Lower lobe of right lung (tissue), 2 donors: ENCODE measurements around the gene THAP3. TPM values are rescaled to one million over a fixed set of nuclear protein-coding genes. Genes with fewer than 3 reads are reported as not detected.
"Not testable (repeated sequence)": the region's sequence is repeated elsewhere in the genome, so short reads cannot be mapped to it uniquely, and the experiment has no call there.

Source experiments
- ATAC-seq, 2 donors: fragments of 200-7000 bp; cut with Tn5 transposase; one replicate each; pipeline ENCODE4 v1.9.1; 2020 to 2022; ENCODE audit warnings: mild to moderate bottlenecking in 2 of 2, moderate library complexity in 2 of 2
- DNase-seq: peaks from one replicate; pipeline ENCODE4 v3.0.0-alpha.2; 2020
- H3K27ac ChIP-seq: fragments of 200-600 bp; one replicate; pipeline ENCODE4 v1.8.0; 2022
- H3K27me3 ChIP-seq: fragments of 200-600 bp; one replicate; pipeline ENCODE4 v1.8.0; 2022; ENCODE audit warnings: low read depth
- H3K36me3 ChIP-seq: fragments of 200-600 bp; one replicate; pipeline ENCODE4 v1.8.0; 2022; ENCODE audit warnings: mild to moderate bottlenecking
- H3K4me1 ChIP-seq: fragments of 200-600 bp; one replicate; pipeline ENCODE4 v1.8.0; 2022
- H3K4me3 ChIP-seq: fragments of 200-600 bp; one replicate; pipeline ENCODE4 v1.8.0; 2022; ENCODE audit warnings: mild to moderate bottlenecking
- H3K9me3 ChIP-seq: fragments of 200-600 bp; one replicate; pipeline ENCODE4 v1.8.0; 2022
- CTCF ChIP-seq: fragments of 200-600 bp; IDR thresholded peaks from one replicate; pipeline ENCODE4 v1.8.0; 2022; ENCODE audit warnings: antibody characterized with exemption, mild to moderate bottlenecking
- intact Hi-C: fragments of 100-400 bp; cut with DNase I; formaldehyde crosslinking; loops from one replicate; pipeline ENCODE4 v1.11.0; 2022
- total RNA-seq: library from RNA; stranded (reverse); fragmentation: NEBNext Ultra II Directional; extraction: Animal tissue kit (Norgen Biotek cat#: 25700); gene quantifications from one replicate; pipeline ENCODE4 v1.2.1, GENCODE V29; 2021
- donor health status: DM: no; HTN: yes; CAD: no; lungs with severe emphysema.

Gene THAP3
- total RNA-seq, 1 donor from 2014 or later: 15.7 TPM

DNA sequence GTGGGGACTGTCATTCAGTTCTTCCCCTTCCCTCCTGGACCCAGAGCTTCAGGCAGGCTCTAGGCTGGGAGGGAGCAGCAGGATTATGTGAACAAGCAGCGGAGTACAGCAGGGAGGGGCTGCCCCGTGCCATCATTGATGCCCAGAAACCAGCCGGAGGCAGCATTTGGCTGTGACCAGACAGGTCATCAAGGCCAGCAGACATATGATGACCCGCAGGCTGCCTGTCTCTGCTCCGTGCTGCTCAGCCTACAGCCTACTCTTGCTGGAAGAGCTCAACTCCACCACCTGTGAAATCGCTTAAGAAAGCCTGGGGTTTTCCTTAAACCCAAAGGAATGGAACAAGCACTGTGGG, 26.9 kb upstream of the THAP3 start:
- no peak for TF ChIP-seq CTCF
- intact Hi-C loops: no loop called here
- ATAC-seq (no peak), DNase-seq (no peak)
- H3K4me3 ChIP-seq: no peak overlapping the region
- H3K9me3 ChIP-seq: no peaks in the 10 kb centered on the region
- H3K27ac ChIP-seq: no peak overlapping the region
- H3K36me3 ChIP-seq: peaks cover 69% of the 10 kb centered on the region
- H3K4me1 ChIP-seq: peaks cover 49% of the 10 kb centered on the region
- no peaks in the 10 kb centered on the region for H3K27me3 ChIP-seq

- Histone ChIP-seq H3K4me1 (peaks cover 60% of the 10 kb centered on the region), H3K4me3 (peak overlapping the region; percentile 92), H3K9me3 (no peaks in the 10 kb centered on the region), H3K27ac (peak overlapping the region; percentile 100), H3K27me3 (no peaks in the 10 kb centered on the region), H3K36me3 (peaks cover 53% of the 10 kb centered on the region)
- TF ChIP-seq CTCF: no peak
- ATAC-seq (no peak), DNase-seq (no peak)
- intact Hi-C loops: no loop called here
Observed at GRCh38 chr1:6599141-6599975, 25.3 kb upstream of the THAP3 start.

DNA sequence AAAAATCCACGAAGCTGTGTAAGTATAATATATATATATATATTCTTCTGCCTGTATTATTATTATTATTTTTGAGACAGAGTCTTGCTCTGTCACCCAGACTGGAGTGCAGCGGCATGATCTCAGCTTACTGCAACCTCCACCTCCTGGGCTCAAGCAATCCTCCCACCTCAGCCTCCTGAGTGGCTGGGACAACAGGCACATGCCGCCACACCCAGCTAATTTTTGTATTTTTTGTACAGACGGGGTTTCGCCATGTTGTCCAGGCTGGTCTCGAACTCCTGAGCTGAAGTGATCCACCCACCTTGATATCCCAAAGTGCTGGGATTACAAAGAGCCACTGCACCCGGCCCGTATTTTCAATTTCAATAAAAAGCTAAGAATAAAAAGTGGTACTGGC, 24.7 kb upstream of the THAP3 start:
- peaks cover 47% of the 10 kb centered on the region for H3K36me3 ChIP-seq
- H3K27ac ChIP-seq: peak overlapping the region; percentile 100
- DNase-seq, H3K27me3 ChIP-seq, intact Hi-C loops, H3K9me3 ChIP-seq, ATAC-seq: not testable (repeated sequence)
- peak overlapping the region; percentile 92 for H3K4me3 ChIP-seq
- H3K4me1 ChIP-seq: peaks cover 66% of the 10 kb centered on the region

DNA sequence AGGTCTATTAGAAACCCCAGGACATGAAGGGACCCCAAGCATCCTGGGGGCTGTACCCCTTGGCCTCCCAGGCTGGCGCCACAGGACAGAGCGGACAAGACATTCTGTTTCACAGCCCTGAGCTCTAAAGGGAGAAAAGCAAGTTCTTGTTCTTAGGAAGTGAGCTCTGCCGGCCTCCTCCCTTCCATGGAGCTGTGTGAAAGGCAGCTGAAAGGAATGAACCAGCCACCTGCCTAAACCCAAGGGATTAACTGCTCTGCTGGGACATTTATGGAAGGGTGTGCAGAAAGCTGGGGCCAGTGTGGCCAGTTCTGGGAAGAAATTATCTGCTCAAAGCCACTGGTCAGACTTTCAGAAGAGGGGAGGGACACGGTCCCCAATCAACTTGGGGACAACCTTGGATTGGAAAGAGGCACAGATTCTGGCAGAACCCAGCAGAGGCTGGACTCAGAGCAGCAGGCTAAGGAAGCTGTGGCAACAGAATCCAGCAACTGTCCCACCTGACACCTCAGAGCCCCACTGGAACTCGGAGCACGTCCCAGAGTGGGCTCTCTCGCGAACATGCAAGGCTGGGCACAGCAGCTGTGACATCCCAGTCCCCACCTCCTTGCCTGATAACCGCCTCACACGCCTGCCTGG, 24.1 kb upstream of the THAP3 start:
- Histone ChIP-seq H3K36me3 (peaks cover 41% of the 10 kb centered on the region), H3K9me3 (no peaks in the 10 kb centered on the region), H3K27ac (peak overlapping the region; percentile 100), H3K4me1 (peaks cover 71% of the 10 kb centered on the region), H3K27me3 (no peaks in the 10 kb centered on the region), H3K4me3 (peak overlapping the region; percentile 92)
- intact Hi-C loops: no loop called here
- no peak for TF ChIP-seq CTCF
- ATAC-seq (no peak), DNase-seq (no peak)

DNA sequence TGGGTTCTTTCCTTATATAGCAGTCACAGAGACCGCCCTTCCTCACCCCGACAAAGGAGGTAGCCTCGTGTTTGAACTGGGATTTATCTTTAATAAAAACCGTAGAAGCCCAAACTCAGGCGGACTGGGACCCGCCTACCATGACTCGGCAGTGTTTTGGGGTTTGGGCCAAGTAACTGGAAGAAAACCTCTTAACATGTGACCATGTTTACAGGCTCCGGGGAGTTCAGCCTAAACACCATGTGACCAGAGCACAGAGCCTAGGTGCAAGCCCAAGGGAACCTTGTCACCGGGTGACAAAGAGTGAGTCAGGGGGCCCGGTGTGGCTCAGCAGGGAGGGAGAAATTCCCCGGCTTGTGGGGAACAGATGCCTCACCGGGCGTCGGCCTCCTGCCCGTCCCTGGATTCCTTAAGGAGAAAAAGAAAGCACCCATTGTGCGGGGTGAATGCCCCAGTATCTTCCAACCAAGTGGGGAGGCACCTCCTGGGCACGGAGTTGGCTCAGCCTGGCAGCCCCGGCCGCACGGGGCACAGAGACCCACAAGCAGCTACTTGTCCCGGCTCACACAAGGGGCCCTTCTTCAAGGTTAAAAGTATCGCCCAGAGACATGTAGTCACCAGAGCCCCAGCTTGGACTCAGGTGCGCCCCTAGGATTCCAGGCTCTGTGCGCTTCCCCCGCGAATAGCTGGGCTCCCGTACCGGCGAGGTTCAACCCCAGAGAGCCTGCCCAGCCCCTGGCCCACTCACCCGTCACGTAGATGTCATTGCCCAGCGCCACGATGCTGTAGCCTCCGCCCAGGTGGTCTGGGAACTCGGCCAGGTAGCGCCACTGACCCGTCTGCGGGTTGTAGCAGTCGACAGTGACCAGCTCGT, 23.4 kb upstream of the THAP3 start:
- intact Hi-C loops: no loop called here
- peaks cover 67% of the 10 kb centered on the region for H3K4me1 ChIP-seq

More for the DNA sequence above, 23.4 kb upstream of the THAP3 start:
- Histone ChIP-seq H3K4me3 (peak overlapping the region; percentile 92), H3K9me3 (no peaks in the 10 kb centered on the region), H3K36me3 (peaks cover 34% of the 10 kb centered on the region), H3K27ac (peak overlapping the region; percentile 100), H3K27me3 (no peaks in the 10 kb centered on the region)
- peak; percentile 75 for DNase-seq
- TF ChIP-seq CTCF: no peak
- ATAC-seq: peak; percentile 48 to 54
